Measurements from ENCODE around the gene SLC10A7. TPM values are rescaled to one million over a fixed set of nuclear protein-coding genes. Genes with fewer than 3 reads are reported as not detected.
A peak's percentile ranks its signal among the peaks of the same experiment; 100 is the strongest.

The SLC10A7 gene
- total and polyA plus RNA-seq, 2 of the 8 experiments (the other 6 are each of a cell fraction or from before 2014, with no cell fraction given), result 2.5 to 2.9 TPM

GRCh38 chr4:146545102-146545501, 23.4 kb upstream of the SLC10A7 start (continued):
- TF ChIP-seq BCL11A (IDR thresholded peaks at IDR 0.05; ENCODE audit: low read depth in 2 of 2, low read length in 2 of 2) (no peak), JUND (IDR thresholded peaks at IDR 0.05; ENCODE audit: low read length) (no peak), BRCA1 (IDR thresholded peaks at IDR 0.05; ENCODE audit: low read depth, low read length) (no peak), YY1 (IDR thresholded peaks at IDR 0.05; ENCODE audit: low read depth, low read length) (no peak), SUZ12 (IDR thresholded peaks at IDR 0.05; ENCODE audit: low read length) (no peak), HDAC2 (IDR thresholded peaks at IDR 0.05; ENCODE audit: borderline replicate concordance in 1 of 2, low read depth in 2 of 2, low read length in 2 of 2) (no peak), CEBPB (IDR thresholded peaks at IDR 0.05; ENCODE audit: low read depth, low read length) (no peak), GABPA (IDR thresholded peaks at IDR 0.05; ENCODE audit: borderline replicate concordance, insufficient read depth, low read length) (no peak), CBX5 (IDR thresholded peaks at IDR 0.05; ENCODE audit: low read depth, low read length) (no peak), CHD2 (IDR thresholded peaks at IDR 0.05; ENCODE audit: low read length) (no peak), CHD1 (IDR thresholded peaks at IDR 0.05; ENCODE audit: low read depth, low read length) (no peak), BACH1 (IDR thresholded peaks at IDR 0.05; ENCODE audit: low read length) (no peak), MAX (IDR thresholded peaks at IDR 0.05) (peak; percentile 42), TEAD4 (IDR thresholded peaks at IDR 0.05; ENCODE audit: low read depth, low read length) (no peak), SP4 (IDR thresholded peaks at IDR 0.05; ENCODE audit: low read length) (no peak), TAF1 (IDR thresholded peaks at IDR 0.05; ENCODE audit: low read depth, low read length) (no peak), TBP (IDR thresholded peaks at IDR 0.05; ENCODE audit: low read depth, low read length) (no peak), HDAC6 (IDR thresholded peaks at IDR 0.05; ENCODE audit: low read depth, low read length) (no peak), TCF12 (IDR thresholded peaks at IDR 0.05; ENCODE audit: low read depth, low read length) (no peak), POLR2A (IDR thresholded peaks at IDR 0.05; ENCODE audit: control extremely low read depth in 1 of 2, low read depth in 2 of 2, low read length in 2 of 2) (no peak)
- TF ChIP-seq, protein P1, sequence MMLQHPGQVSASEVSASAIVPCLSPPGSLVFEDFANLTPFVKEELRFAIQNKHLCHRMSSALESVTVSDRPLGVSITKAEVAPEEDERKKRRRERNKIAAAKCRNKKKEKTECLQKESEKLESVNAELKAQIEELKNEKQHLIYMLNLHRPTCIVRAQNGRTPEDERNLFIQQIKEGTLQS (IDR thresholded peaks at IDR 0.05; ENCODE audit: insufficient read depth, low read depth, low read length), result 0 out of 2 replicates have a peak, but pooled peaks have one; percentile 26
- TF ChIP-seq, protein P2, sequence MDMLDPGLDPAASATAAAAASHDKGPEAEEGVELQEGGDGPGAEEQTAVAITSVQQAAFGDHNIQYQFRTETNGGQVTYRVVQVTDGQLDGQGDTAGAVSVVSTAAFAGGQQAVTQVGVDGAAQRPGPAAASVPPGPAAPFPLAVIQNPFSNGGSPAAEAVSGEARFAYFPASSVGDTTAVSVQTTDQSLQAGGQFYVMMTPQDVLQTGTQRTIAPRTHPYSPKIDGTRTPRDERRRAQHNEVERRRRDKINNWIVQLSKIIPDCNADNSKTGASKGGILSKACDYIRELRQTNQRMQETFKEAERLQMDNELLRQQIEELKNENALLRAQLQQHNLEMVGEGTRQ (IDR thresholded peaks at IDR 0.05; ENCODE audit: low read length), result peak; percentile 59
- TF ChIP-seq, protein P3, sequence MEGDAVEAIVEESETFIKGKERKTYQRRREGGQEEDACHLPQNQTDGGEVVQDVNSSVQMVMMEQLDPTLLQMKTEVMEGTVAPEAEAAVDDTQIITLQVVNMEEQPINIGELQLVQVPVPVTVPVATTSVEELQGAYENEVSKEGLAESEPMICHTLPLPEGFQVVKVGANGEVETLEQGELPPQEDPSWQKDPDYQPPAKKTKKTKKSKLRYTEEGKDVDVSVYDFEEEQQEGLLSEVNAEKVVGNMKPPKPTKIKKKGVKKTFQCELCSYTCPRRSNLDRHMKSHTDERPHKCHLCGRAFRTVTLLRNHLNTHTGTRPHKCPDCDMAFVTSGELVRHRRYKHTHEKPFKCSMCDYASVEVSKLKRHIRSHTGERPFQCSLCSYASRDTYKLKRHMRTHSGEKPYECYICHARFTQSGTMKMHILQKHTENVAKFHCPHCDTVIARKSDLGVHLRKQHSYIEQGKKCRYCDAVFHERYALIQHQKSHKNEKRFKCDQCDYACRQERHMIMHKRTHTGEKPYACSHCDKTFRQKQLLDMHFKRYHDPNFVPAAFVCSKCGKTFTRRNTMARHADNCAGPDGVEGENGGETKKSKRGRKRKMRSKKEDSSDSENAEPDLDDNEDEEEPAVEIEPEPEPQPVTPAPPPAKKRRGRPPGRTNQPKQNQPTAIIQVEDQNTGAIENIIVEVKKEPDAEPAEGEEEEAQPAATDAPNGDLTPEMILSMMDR (IDR thresholded peaks at IDR 0.05; ENCODE audit: control extremely low read depth in 1 of 3, insufficient read depth in 1 of 3, low read depth in 1 of 3, low read length in 3 of 3), result peak in 2 of 3 experiments; percentile 51 to 68; a peak in 2 of 4 replicates
